NB4 (cell line): ENCODE data around the gene ADD1.

Experiments
- CTCF ChIP-seq: IDR thresholded peaks from one replicate; pipeline ENCODE4 v1.5.1; 2012; ENCODE audit warnings: low read depth, low read length
- MAX ChIP-seq: IDR thresholded peaks from 2 replicates; pipeline ENCODE4 v1.6.1; 2011; ENCODE audit warnings: low read depth, low read length
- POLR2A ChIP-seq: IDR thresholded peaks from 2 replicates; pipeline ENCODE4 v1.6.1; 2011; ENCODE audit warnings: mild to moderate bottlenecking; ENCODE audit not compliant: insufficient read length; ENCODE audit errors: extremely low read depth

GRCh38 chr4:2930758-2931511, 87.3 kb downstream of the ADD1 start:
- TF ChIP-seq MAX (no peak), CTCF (peak; percentile 15), POLR2A (no peak)
